GM19468 (cell line): Measurements from ENCODE around the gene CLDND2.
"Not testable (repeated sequence)": the region's sequence is repeated elsewhere in the genome, so short reads cannot be mapped to it uniquely, and the experiment has no call there.

ENCODE experiments used
- ATAC-seq: cut with Tn5 transposase; IDR thresholded peaks from one replicate; pipeline ENCODE4 v1.9.1; 2021; ENCODE audit warnings: mild to moderate bottlenecking, moderate library complexity, moderate number of reproducible peaks; ENCODE audit not compliant: unreplicated experiment; ENCODE audit errors: extremely low read depth

Gene CLDND2, protein sequence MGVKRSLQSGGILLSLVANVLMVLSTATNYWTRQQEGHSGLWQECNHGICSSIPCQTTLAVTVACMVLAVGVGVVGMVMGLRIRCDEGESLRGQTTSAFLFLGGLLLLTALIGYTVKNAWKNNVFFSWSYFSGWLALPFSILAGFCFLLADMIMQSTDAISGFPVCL

GRCh38 chr19:51368366-51369282 is at the start of gene CLDND2:
Gene CLDND2, minus strand, starts transcription at chr19:51369003. Its CDS starts 426 bp downstream, at chr19:51368577.
- ATAC-seq: no peak

GRCh38 chr19:51417810-51418157 is 49.0 kb upstream of the CLDND2 start:
- ATAC-seq: no peak

DNA sequence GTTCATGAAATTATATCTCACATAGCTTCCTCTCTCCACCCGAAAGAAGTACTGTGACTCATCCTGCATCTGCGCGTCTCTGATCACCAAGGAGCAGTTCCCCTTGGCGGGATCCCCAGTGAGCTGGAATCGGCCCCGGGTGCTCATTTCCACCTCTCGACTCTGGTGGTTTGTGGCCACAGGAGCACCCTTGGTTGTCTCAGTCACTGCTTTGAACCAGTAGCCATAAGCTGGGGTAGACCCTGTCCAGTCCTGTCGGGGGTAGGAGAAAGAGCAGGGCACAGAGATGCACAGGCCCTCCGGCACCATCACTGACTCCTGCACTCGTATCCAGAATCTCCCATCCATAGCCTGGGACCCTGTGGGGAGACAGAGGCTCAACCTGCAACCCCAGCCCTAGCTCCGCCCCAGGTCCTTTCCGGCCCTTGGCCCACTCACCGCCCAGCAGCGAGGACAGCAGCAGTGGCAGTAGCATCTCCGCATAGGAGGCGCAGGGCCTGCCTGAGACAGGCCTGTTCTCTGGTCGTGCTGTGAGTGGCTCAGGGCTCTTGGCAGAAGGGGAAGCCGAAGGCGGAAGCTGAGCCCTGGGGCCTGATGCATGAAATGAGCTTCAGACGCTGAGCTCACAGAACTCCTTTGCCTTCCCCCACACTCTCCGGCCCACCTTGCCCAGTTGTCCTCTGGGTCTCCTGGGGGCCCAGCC is 48.5 kb upstream of the CLDND2 start, which contains the start of gene SIGLEC10:
Gene SIGLEC10, minus strand, starts transcription at position 536 of the 703 bp plus-strand sequence. Its CDS starts 61 bp downstream, at position 475.
- peak; percentile 26 for ATAC-seq

GRCh38 chr19:51416422-51416821 is 47.6 kb upstream of the CLDND2 start:
- ATAC-seq: not testable (repeated sequence)

GRCh38 chr19:51415187-51415586 is 46.4 kb upstream of the CLDND2 start:
- ATAC-seq: no peak

DNA sequence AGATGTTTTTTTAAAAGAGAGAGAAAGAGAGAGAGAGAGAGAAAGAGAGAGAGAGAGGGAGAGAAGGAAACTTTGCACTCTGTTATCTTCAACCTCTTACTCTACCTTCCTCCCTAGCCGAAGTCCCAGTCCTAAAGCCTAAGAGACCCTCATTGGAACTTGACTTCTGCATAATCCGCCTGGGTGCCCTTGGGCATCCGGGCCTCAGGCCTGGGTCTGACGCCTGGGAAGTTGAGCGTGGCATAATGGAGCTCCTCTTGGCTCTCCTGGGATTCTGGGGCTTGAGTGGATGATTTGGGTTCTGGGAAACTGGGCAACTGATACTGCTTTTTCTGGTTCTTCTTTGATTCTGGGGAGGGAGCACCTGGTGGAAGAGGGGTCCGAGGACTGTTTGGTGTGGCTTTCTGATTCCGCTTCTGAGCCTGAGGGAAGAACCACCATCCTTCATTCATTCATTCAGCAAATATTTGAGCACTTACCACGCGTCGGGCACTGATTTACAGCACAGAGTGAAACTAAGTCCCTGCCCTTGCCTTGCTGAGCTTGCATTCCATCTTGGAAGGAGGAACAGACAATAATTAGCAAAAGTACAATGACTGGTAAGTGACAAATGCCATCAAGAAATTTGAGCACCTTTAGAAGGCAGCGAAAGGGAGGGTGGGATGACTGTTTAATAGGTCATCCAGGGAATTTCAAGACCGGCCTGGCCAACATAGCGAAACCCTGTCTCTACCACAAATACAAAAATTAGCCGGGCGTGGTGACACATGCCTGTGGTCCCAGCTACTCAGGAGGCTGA is 42.3 kb upstream of the CLDND2 start:
- no peak for ATAC-seq

GRCh38 chr19:51407511-51408131 is 38.8 kb upstream of the CLDND2 start:
- no peak for ATAC-seq

DNA sequence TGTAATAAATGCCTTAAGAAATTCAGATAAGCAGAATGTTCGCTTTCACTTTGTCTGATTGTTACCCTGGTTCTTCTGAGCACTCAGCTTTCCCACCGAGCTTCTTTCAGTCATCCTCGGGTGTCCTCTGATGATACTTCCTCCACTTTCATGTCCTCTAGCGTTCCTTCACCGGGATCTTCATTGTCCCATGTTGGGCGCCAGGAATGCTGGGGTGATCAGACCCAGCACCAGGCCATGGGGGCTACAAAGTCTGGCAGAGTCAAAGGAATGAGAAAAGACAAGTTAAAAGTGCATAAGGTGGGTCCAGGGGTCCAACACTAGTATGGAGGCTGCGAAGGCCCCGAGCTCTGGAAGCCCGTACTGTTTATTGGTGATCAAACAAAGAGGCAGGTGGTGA is 33.3 kb upstream of the CLDND2 start:
- ATAC-seq: no peak

- not testable (repeated sequence) for ATAC-seq
Observed at GRCh38 chr19:51399936-51400335, 31.1 kb upstream of the CLDND2 start.

DNA sequence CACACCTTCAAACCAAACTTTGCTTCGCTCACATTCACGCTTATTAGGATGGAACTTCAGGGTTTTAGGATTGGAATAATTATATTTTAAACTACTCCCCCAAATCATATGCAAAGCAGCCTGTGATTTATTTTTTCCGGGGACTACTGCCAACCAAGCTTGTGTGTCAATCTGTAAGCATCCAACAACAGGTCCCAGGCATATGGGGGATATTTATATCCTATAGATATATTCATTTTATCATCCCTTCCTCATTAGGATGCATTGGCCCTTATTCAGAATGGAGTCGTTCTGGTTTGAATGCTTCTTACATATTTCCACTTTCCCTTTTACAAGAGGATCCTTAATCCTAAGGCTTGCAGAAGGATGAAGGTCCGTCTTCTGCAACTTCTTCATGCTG is 30.4 kb upstream of the CLDND2 start:
- no peak for ATAC-seq

GRCh38 chr19:51398096-51398704 is 29.4 kb upstream of the CLDND2 start:
- ATAC-seq: no peak

DNA sequence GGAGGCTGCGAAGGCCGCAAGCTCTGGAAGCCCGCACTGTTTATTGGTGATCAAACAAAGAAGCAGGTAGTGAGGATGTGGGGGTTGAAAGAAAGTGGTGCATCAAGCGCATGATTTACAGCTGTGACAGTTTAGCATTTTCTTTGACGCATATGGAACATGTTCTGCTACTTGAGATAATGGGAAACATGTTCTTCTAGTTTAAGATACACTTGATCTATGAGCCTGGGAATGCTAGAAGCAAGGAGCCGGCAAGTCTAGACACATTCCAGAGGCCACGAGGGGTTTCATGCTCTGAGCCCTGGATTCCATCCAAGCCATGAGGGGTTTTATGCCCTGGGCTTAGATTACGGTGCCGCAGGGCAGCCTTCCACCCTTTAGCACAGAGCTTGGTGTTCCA is 28.6 kb upstream of the CLDND2 start:
- ATAC-seq: not testable (repeated sequence)

DNA sequence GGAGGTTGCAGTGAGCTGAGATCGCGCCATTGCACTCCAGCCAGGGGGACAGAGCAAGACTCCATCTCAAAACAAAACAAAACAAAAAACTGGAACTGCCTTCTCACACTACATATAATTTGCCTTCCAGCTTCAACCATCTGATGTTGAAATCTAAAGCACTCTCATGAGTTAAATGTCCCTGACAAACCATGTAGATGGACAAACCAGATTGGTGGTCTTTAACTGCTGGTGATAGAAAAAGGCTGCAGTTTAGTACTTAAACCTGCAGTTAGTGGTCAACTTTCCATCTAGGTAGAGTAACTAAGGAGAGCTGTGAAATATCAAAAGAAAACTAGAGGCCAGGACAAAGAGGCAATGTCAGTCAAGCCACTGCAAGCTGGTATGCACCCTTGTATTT is 27.4 kb upstream of the CLDND2 start:
- no peak for ATAC-seq

- ATAC-seq: peak; percentile 87
Observed at GRCh38 chr19:51394050-51394836, 25.4 kb upstream of the CLDND2 start.

GRCh38 chr19:51392701-51393100 is 23.9 kb upstream of the CLDND2 start:
- ATAC-seq: no peak

- no peak for ATAC-seq
Observed at GRCh38 chr19:51391073-51391611, 22.3 kb upstream of the CLDND2 start.

DNA sequence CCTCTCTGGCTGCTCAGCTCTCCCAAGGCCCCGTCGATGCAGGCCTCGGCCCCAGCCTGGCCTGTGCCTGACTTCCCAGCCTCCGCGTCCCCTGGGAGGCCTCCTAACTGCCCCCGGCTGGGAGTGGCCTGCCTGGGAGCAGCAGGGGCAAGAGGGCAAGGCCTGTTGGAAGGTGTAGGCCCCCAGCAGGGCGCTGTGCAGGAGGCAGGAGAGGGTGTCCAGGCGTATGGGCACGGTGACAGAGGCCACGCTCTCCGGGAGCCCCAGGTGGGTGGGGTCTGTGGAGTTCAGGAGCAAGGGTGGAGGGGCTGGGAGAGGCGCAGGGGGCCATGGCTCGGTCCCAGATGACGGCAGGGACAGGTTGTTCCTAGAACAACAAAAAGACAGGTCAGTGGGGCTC is 20.3 kb upstream of the CLDND2 start:
- ATAC-seq: no peak

GRCh38 chr19:51387924-51388389 is 19.2 kb upstream of the CLDND2 start, which contains the start of gene LIM2:
Gene LIM2, minus strand, starts transcription at chr19:51387974. Its CDS starts 531 bp downstream, at chr19:51387443.
- no peak for ATAC-seq
